Myocyte (in vitro differentiated cells): Measurements from ENCODE around the gene MYBL2. TPM values are rescaled to one million over a fixed set of nuclear protein-coding genes. Genes with fewer than 3 reads are reported as not detected.
"Not testable (repeated sequence)": the region's sequence is repeated elsewhere in the genome, so short reads cannot be mapped to it uniquely, and the experiment has no call there.

Source experiments
- DNase-seq: peaks from one replicate; pipeline ENCODE4 v3.0.0-alpha.2; 2012; ENCODE audit warnings: low read depth
- polyA plus RNA-seq: library from polyadenylated mRNA; unstranded; fragments of >200 nt; gene quantifications from one replicate; pipeline ENCODE4 v1.2.1, GENCODE V29; 2012; ENCODE audit warnings: missing spikeins
- total RNA-seq: library from RNA; depleted of rRNA; stranded (reverse); fragments of >200 nt; gene quantifications from 2 replicates; pipeline ENCODE4 v1.2.3, GENCODE V29; 2014

Gene MYBL2
- total RNA-seq = 0.16 and 0.21 TPM in 2 replicates
- polyA plus RNA-seq = 0.16 TPM

GRCh38 chr20:43666376-43667328 lies at the start of gene MYBL2:
Gene MYBL2, plus strand, starts transcription at chr20:43667114. Its CDS starts 170 bp downstream, at chr20:43667284.
- peak; percentile 38 for DNase-seq

- no peak for DNase-seq
These were observed 35.3 kb upstream of the MYBL2 start for GRCh38 chr20:43631598-43631997.

DNA sequence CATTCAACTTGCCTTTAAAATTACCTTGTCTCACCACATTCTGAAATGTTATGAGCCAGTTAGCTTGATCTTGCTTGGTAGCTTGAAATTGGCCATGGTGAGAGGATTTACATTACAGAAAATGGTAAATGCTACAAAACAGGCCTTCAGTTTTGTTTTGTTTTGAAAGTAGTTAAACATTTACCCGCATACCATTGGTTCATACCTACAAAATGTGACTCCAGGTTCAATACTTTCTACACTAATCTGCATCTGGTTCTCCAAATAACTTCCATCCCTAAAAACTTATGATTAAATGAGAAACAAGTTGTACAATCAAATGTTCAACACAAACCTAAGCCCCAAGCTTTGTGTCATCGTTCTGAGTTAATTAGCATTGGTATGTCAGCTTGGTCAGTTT lies 30.5 kb upstream of the MYBL2 start:
- no peak for DNase-seq

- DNase-seq = no peak
These were observed 24.4 kb upstream of the MYBL2 start for GRCh38 chr20:43642548-43642947.

DNA sequence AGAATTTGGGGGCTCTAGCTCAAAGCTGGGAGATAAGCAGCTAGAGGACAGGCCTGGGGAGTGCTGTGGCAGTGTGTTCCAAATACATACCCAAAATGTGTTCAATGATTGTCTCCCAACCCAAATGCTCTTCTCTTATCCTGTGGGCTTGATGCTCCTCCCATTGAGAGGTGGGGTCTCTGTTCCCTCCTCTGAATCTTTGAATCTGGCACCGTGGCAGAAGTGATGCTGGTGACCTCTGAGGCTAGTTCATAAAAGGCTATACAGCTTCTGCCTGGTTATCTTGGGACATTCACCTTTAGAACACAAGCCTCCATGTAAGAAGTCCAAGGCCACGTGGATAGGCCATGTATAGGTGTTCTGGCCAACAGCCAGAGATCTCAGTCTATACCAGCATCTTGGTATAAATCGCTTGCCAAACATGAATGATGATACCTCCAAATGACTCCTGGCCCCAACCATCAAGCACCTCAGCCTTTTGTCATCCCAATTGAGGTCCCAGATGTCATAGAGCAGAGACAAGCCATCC lies 15.9 kb upstream of the MYBL2 start:
- no peak for DNase-seq

GRCh38 chr20:43651650-43652184 lies 15.2 kb upstream of the MYBL2 start:
- not testable (repeated sequence) for DNase-seq

- DNase-seq = no peak
These were observed 12.9 kb upstream of the MYBL2 start for GRCh38 chr20:43653966-43654365.

GRCh38 chr20:43655176-43655575 lies 11.7 kb upstream of the MYBL2 start:
- DNase-seq = not testable (repeated sequence)

GRCh38 chr20:43655937-43656336 lies 11.0 kb upstream of the MYBL2 start:
- DNase-seq = no peak

DNA sequence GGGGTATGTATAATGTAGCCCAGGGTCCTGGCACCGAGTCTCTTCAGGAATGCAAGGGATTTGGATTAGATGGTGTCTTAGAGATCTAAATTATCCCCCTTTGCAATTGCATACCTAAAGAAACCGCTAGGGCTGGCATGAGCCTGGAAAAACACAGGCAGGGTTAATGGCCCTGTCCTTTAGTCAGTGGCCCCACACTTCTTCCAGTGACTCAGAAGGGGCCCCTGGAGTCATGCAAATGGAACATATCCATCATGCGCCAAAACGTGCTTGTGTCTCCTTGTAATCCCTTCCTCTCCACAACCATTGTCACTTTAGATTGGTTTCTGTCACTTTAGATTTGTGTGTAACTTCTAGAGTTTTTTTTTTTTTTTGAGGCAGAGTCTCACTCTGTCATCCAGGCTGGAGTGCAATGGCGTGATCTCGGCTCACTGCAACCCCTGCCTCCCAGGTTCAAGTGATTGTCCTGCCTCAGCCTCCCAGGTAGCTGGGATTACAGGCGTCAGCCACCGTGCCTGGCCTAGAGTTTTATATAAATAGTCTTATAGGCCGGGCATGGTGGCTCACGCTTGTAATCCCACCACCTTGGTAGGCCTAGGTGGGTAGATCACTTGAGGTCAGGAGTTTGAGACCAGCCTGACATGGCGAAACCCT lies 8.7 kb upstream of the MYBL2 start:
- DNase-seq = no peak

DNA sequence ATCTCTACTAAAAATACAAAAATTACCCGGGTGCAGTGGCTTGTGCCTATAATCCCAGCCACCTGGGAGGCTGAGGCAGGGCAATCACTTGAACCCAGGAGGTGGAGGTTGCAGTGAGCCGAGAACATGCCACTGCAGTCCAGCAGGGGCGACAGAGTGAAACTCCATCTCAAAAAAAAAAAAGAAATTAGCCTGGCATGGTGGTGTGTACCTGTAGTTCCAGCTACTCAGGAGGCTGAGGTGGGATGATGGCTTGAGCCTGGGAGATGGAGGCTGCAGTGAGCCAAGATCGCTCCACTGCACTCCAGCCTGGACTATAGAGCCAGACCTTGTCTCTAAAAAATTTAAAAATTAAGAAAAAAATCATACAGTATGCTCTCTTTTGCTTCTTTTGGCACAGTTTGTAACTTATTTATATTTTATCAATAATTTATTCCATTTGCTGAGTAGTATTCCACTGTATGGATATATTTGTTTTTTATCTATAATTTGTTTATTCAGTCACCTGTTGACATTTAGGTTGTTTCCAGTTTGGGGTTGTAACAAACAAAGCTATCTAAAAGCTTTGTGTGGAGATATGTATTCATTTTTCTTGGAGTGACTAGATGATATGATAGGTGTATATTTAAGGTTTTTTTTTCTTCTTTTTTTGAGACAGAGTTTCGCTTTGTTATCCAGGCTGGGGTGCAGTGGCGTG lies 8.0 kb upstream of the MYBL2 start:
- DNase-seq = no peak

- peak; percentile 88 for DNase-seq
These were observed 3.8 kb upstream of the MYBL2 start for GRCh38 chr20:43662943-43663655.

DNA sequence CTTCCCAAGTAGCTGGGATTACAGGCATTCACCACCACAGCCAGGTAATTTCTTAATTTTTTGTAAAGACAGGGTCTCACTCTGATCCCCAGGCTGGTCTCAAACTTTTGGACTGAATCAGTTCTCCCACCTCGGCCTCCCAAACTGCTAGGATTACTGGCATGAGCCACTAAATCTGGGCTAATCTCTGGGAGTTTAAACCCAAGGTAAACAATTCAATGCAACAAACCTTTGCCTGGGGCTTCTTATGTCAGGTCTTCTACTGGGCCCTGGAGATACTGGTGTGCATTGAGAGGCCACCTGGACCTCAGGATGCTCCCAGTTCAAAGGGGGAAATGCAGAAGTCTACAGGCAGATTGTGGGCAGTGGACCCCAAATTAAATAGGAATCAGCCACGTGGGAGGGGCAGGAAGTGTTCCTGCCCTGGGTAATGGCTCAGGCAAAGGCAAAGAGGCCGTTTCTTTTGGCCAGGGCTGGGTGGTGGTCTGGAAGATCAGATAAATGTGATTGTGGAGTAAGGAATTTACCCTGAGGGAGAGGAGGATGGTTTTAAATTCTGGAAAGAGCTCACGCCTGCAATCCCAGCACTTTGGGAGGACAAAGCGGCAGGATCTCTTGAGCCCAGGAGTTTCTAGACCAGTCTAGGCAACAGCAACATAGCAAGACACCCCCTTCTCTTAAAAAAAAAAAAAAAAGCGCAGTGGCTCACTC lies 1.3 kb upstream of the MYBL2 start:
- no peak for DNase-seq

DNA sequence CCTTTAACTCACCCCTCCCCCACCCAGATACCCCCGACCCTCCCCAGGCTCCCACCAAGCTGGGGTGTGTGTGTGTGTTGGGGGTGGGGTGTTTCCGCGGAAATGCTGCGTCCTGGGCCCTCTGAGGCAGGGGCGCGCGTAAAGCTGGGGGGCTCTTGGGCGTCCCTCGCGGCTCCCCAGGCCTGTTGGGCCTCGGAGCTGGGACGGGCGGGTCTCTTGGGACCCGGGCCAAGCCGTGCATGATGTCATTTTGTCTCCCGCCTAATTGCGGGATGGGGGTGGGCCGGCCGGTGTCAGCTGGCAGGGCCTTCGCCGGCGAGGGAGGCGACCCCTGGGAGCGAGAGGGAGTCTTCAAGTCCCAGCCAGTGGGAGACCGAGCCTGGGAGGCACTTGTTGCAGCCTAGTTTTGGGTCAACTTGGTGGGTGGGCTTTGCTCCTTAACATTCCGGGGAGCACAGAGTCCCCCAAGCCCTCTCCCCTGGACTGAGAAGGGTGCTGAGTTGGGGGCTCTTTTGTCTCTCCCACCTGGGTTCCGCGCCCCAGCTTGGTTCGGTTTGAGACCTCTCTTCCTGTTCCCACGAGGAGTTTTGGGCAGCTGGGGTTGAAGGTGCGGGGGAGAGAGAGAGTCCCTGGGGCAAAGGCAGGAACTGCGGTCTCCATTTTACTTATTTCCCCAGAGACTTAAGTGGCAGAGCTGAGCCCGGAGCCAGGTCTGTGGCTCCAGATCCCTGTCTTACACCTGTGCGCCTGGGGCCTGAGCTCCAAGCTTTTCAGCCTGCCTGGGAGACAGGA lies 623 bp downstream of the MYBL2 start:
- no peak for DNase-seq

DNA sequence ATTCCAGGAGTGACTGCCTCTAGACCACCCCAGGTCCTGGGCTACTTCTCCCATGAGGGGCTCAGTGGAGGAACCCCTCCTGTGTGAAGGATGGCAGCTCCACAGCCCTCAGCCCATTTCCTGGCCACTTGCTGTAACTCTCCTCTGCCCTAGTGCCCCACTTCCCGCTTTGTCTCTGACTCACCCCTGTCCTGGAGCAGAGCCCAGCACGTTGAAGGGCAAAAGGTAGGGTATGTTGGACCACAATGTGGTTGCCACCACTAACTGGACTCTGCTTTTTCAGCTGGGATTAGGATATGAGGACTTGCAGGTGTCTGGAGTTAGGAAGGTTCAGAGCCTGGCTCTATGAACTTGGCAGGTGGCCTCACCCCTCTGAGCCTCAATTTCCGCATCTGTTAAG lies 2.4 kb downstream of the MYBL2 start:
- DNase-seq = peak; percentile 55

DNA sequence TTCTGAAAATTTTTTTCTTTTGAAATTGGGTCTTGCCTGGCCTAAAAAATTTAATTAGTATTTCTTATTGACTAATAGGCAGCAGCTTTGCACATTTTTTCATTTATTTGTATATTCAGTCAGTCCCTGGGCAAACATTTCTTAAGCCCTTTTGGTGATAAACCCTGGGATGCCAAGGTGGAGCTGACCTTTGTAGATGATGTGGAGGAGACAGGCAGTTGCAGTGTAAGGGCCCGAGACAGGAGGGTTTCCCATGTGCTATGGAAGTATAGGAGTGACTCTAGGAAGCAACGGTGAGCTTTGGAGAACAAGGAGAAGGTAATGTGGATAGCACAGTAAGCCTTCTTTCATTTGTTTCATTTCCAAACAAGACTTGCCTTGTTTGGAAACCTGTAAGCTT lies 3.5 kb downstream of the MYBL2 start:
- no peak for DNase-seq

- DNase-seq = no peak
These were observed 9.5 kb downstream of the MYBL2 start for GRCh38 chr20:43676368-43676767.

DNA sequence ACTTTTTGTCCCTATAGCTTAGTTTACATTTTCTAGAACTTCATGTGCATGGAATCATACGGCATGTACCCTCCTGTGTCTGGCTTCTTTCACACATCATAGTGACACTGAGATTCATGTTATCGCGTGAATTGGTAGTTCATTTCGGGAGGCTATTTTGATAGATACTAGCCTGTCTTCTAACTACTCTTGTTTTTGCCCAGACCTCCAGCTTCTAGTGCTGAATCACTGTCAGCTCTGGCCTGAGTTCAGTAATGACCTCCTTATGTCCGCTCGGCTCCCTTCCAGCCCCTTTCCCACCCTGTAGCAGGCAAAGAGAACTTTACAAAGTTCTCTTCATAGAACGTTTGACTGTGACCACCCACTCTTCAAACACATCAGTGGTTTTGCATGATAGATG lies 14.1 kb downstream of the MYBL2 start:
- DNase-seq = no peak

DNA sequence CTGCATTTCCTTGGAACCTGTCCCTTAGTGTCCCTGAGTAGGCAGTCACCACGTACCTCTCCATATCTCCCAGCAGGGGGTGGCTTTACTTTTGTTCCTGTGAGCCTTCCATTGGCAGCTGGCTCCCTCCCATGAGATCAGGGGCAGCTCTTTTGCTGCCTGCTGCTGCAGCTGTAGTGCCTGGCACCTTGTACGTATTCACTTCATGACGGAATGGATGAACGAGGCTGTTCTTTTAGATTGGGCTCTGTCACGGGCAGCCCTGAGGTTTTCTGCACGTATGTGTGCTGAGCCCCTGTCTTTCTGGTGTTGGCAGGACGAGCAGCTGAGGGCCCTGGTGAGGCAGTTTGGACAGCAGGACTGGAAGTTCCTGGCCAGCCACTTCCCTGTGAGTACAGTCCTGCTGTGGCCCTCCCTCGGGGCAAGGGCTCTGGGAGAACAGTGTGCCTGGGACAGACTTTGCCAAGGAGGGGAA lies 14.6 kb downstream of the MYBL2 start:
- peak; percentile 41 for DNase-seq
